WI38 (cell line): Measurements from ENCODE around the gene POLN.

Experiments used
- H3K4me3 ChIP-seq: 2 replicates; pipeline ENCODE4 v1.5.1; 2011; ENCODE audit warnings: low read depth, mild to moderate bottlenecking, control low read depth, low read length
- CTCF ChIP-seq: IDR thresholded peaks from 2 replicates; pipeline ENCODE4 v1.5.1; 2012; ENCODE audit warnings: low read depth, mild to moderate bottlenecking, control low read depth, low read length

POLN gene

GRCh38 chr4:2043396-2044118, 198.4 kb downstream of the POLN start:
- no peak for TF ChIP-seq CTCF
- no peak overlapping the region for H3K4me3 ChIP-seq

GRCh38 chr4:2042947-2043395, 198.9 kb downstream of the POLN start:
- TF ChIP-seq CTCF: no peak
- H3K4me3 ChIP-seq: peak overlapping the region; percentile 60

- TF ChIP-seq CTCF: no peak
- peak overlapping the region; percentile 60 for H3K4me3 ChIP-seq
Observed at GRCh38 chr4:2042204-2042946, 199.5 kb downstream of the POLN start.

GRCh38 chr4:2041239-2042130, 200.4 kb downstream of the POLN start:
- H3K4me3 ChIP-seq: peak overlapping the region; percentile 60
- no peak for TF ChIP-seq CTCF

GRCh38 chr4:2040391-2041238, 201.3 kb downstream of the POLN start:
- H3K4me3 ChIP-seq: peak overlapping the region; percentile 60; the same call in 1 of the 2 replicates
- no peak for TF ChIP-seq CTCF

GRCh38 chr4:2036866-2037265, 205.1 kb downstream of the POLN start:
- no peak overlapping the region for H3K4me3 ChIP-seq
- no peak for TF ChIP-seq CTCF
